ENCODE results near the gene DUSP5.

DNA sequence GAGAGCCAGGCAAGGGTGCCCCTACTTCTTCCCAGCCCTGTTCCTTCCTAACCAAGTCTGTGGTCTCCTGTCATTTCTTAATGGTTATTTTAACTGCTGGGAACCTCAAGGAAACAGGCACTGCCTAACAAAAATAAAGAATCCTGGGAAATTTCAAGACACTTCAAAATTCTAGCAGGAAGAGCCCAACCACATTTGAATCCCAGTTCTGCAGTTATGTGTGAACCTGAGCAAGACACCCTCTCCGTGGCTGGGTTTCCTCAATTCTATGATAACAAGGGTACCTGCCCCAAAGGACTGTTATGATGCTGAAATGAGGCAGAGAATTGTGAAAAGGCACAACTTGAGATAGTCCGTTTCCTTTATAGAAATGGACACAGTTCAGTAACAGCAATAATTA is 36.2 kb upstream of the DUSP5 start:
- TF ChIP-seq SETDB1 (IDR thresholded peaks at IDR 0.05; ENCODE audit: insufficient read length, low read length), result no peak
- no peak for TF ChIP-seq ZNF621 (tag by site-specific recombination; IDR thresholded peaks at IDR 0.05)
- TF ChIP-seq, protein P1, sequence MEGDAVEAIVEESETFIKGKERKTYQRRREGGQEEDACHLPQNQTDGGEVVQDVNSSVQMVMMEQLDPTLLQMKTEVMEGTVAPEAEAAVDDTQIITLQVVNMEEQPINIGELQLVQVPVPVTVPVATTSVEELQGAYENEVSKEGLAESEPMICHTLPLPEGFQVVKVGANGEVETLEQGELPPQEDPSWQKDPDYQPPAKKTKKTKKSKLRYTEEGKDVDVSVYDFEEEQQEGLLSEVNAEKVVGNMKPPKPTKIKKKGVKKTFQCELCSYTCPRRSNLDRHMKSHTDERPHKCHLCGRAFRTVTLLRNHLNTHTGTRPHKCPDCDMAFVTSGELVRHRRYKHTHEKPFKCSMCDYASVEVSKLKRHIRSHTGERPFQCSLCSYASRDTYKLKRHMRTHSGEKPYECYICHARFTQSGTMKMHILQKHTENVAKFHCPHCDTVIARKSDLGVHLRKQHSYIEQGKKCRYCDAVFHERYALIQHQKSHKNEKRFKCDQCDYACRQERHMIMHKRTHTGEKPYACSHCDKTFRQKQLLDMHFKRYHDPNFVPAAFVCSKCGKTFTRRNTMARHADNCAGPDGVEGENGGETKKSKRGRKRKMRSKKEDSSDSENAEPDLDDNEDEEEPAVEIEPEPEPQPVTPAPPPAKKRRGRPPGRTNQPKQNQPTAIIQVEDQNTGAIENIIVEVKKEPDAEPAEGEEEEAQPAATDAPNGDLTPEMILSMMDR (tag by site-specific recombination; IDR thresholded peaks at IDR 0.05), result no peak
- TF ChIP-seq ZNF530 (tag by site-specific recombination; IDR thresholded peaks at IDR 0.05; ENCODE audit: low read depth), result no peak
- TF ChIP-seq ZNF785 (tag by site-specific recombination; IDR thresholded peaks at IDR 0.05), result no peak
- TF ChIP-seq, protein P2, sequence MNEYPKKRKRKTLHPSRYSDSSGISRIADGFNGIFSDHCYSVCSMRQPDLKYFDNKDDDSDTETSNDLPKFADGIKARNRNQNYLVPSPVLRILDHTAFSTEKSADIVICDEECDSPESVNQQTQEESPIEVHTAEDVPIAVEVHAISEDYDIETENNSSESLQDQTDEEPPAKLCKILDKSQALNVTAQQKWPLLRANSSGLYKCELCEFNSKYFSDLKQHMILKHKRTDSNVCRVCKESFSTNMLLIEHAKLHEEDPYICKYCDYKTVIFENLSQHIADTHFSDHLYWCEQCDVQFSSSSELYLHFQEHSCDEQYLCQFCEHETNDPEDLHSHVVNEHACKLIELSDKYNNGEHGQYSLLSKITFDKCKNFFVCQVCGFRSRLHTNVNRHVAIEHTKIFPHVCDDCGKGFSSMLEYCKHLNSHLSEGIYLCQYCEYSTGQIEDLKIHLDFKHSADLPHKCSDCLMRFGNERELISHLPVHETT (tag by site-specific recombination; IDR thresholded peaks at IDR 0.05), result no peak
